Panc1 (cell line): ENCODE data around the gene SYNPO. TPM values are rescaled to one million over a fixed set of nuclear protein-coding genes. Genes with fewer than 3 reads are reported as not detected.

Experiments
- ATAC-seq: fragments of 200-7000 bp; cut with Tn5 transposase; 2 replicates; pipeline ENCODE4 v1.9.1; 2020; ENCODE audit warnings: mild to moderate bottlenecking, moderate library complexity
- BruUV-seq: library from RNA; stranded (reverse); fragments of 400-500 nt; replicated peaks from 2 replicates; lab custom pipeline; 2021; lab: Mats Ljungman, UMichigan
- CTCF ChIA-PET: fragments of 300-600 bp; sonication (Branson Sonifier 250); formaldehyde crosslinking; loops from one replicate; lab custom pipeline; 2022; ENCODE audit warnings: antibody characterized with exemption; lab: Charles Lee
- POLR2A ChIA-PET: fragments of 300-600 bp; sonication (Branson Sonifier 250); formaldehyde crosslinking; loops from one replicate; lab custom pipeline; 2022; ENCODE audit warnings: antibody characterized with exemption; lab: Charles Lee
- DNase-seq: peaks from one replicate; pipeline ENCODE4 v3.0.0-alpha.2; 2010; ENCODE audit warnings: low read depth, low spot score
- H3K27ac ChIP-seq: 2 replicates; pipeline ENCODE4 v1.5.1; 2011; ENCODE audit warnings: mild to moderate bottlenecking, low read length, inconsistent platforms
- H3K27me3 ChIP-seq: fragments of 200-500 bp; sonication (Bioruptor generic); 2 replicates; pipeline ENCODE4 v1.6.0; 2014; ENCODE audit warnings: low read length, inconsistent platforms; ENCODE audit not compliant: control insufficient read depth, insufficient read depth
- H3K36me3 ChIP-seq: fragments of 200-500 bp; sonication (Bioruptor generic); 2 replicates; pipeline ENCODE4 v1.5.1; 2014; ENCODE audit warnings: inconsistent platforms, mild to moderate bottlenecking, low read length, moderate library complexity; ENCODE audit not compliant: control insufficient read depth, insufficient read depth
- H3K4me1 ChIP-seq: 2 replicates; pipeline ENCODE4 v1.5.1; 2011; ENCODE audit warnings: inconsistent platforms, mild to moderate bottlenecking, low read length, moderate library complexity; ENCODE audit not compliant: control insufficient read depth, insufficient read depth
- H3K4me3 ChIP-seq, 2 experiments: 2 replicates each; pipeline ENCODE4 v1.5.1; 2011 to 2012; ENCODE audit warnings: low read depth in 2 of 2, low read length in 2 of 2, mild to moderate bottlenecking in 2 of 2, inconsistent platforms in 1 of 2, moderate library complexity in 1 of 2
- H3K9me3 ChIP-seq: fragments of 200-500 bp; sonication (Bioruptor generic); 2 replicates; pipeline ENCODE4 v1.5.1; 2014; ENCODE audit warnings: low read depth, mild to moderate bottlenecking, inconsistent platforms, low read length, moderate library complexity; ENCODE audit not compliant: control insufficient read depth, insufficient read depth
- POLR2AphosphoS5 ChIP-seq: IDR thresholded peaks from 2 replicates; pipeline ENCODE4 v1.6.1; 2012; ENCODE audit warnings: mild to moderate bottlenecking, low read depth, low read length, moderate library complexity
- SIN3A ChIP-seq: IDR thresholded peaks from 2 replicates; pipeline ENCODE4 v1.6.1; 2012; ENCODE audit warnings: low read depth, mild to moderate bottlenecking, low read length, moderate library complexity, borderline replicate concordance; ENCODE audit not compliant: insufficient read depth
- TCF7L2 ChIP-seq: IDR thresholded peaks from 2 replicates; pipeline ENCODE4 v1.6.1; 2011; ENCODE audit warnings: mild to moderate bottlenecking, low read depth, low read length, inconsistent platforms
- in situ Hi-C: cut with HindIII; loops from 2 replicates; pipeline ENCODE4 v1.10.0; 2016; ENCODE audit warnings: low sequenced_read_pairs, low pct_unique_long_range_greater_than_20kb
- intact Hi-C: fragments of 100-400 bp; cut with micrococcal nuclease; formaldehyde crosslinking; loops from one replicate; pipeline ENCODE4 v1.10.0; 2022; ENCODE audit not compliant: unreplicated experiment
- total RNA-seq: library from RNA; stranded (reverse); gene quantifications from one replicate; pipeline ENCODE4 v1.2.1, GENCODE V29; 2021; ENCODE audit not compliant: unreplicated experiment
- TF ChIP-seq, protein P1 (sequence below), 2 experiments: IDR thresholded peaks; 2 replicates each; pipeline ENCODE4 v1.6.1; 2011 to 2012; ENCODE audit warnings: low read depth in 2 of 2, control low read depth in 1 of 2, low read length in 1 of 2, mild to moderate bottlenecking in 1 of 2, moderate library complexity in 1 of 2; ENCODE audit not compliant: insufficient read depth in 1 of 2
- TF ChIP-seq, protein P2 (sequence below): fragments of 450-650 bp; IDR thresholded peaks from 2 replicates; pipeline ENCODE4 v1.5.1; 2017; ENCODE audit warnings: mild to moderate bottlenecking

SYNPO gene
- total RNA-seq, 1 experiment from 2014 or later: 82.8 TPM

DNA sequence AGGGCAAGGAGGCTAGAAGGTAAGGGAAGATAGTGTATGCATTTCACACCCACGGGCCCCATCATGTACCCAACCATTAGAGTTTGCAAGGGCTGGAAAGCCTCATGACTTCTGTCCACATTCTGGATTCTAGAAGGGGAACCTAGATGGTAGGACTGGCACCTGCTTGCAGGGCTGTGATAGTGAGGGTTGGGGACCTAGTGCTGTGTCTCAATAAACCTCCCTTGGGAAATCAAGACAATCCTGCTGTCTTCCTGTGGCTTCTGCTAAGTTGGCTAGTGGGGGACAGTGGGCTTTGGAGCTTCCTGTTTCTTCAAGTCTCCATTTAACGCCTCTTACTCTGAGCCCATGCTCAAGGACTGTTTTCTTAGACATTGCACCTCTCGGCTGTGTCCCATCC, 43.6 kb upstream of the SYNPO start:
- no peaks in the 10 kb centered on the region for H3K36me3 ChIP-seq
- no peaks in the 10 kb centered on the region for H3K27me3 ChIP-seq
- no peak overlapping the region for H3K4me3 ChIP-seq
- no TSS peak for BruUV-seq
- intact Hi-C loops: no loop called here
- no peaks in the 10 kb centered on the region for H3K9me3 ChIP-seq
- ChIA-PET CTCF (no interaction called here), POLR2A (no interaction called here)
- in situ Hi-C loops: no loop called here
- no peak for ATAC-seq
- no peak for TF ChIP-seq POLR2AphosphoS5
- TF ChIP-seq, protein P1, sequence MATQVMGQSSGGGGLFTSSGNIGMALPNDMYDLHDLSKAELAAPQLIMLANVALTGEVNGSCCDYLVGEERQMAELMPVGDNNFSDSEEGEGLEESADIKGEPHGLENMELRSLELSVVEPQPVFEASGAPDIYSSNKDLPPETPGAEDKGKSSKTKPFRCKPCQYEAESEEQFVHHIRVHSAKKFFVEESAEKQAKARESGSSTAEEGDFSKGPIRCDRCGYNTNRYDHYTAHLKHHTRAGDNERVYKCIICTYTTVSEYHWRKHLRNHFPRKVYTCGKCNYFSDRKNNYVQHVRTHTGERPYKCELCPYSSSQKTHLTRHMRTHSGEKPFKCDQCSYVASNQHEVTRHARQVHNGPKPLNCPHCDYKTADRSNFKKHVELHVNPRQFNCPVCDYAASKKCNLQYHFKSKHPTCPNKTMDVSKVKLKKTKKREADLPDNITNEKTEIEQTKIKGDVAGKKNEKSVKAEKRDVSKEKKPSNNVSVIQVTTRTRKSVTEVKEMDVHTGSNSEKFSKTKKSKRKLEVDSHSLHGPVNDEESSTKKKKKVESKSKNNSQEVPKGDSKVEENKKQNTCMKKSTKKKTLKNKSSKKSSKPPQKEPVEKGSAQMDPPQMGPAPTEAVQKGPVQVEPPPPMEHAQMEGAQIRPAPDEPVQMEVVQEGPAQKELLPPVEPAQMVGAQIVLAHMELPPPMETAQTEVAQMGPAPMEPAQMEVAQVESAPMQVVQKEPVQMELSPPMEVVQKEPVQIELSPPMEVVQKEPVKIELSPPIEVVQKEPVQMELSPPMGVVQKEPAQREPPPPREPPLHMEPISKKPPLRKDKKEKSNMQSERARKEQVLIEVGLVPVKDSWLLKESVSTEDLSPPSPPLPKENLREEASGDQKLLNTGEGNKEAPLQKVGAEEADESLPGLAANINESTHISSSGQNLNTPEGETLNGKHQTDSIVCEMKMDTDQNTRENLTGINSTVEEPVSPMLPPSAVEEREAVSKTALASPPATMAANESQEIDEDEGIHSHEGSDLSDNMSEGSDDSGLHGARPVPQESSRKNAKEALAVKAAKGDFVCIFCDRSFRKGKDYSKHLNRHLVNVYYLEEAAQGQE (IDR thresholded peaks at IDR 0.05; ENCODE audit: insufficient read depth in 1 of 2, low read depth in 2 of 2, low read length in 1 of 2): no peak
- no peak for TF ChIP-seq TCF7L2
- TF ChIP-seq, protein P2, sequence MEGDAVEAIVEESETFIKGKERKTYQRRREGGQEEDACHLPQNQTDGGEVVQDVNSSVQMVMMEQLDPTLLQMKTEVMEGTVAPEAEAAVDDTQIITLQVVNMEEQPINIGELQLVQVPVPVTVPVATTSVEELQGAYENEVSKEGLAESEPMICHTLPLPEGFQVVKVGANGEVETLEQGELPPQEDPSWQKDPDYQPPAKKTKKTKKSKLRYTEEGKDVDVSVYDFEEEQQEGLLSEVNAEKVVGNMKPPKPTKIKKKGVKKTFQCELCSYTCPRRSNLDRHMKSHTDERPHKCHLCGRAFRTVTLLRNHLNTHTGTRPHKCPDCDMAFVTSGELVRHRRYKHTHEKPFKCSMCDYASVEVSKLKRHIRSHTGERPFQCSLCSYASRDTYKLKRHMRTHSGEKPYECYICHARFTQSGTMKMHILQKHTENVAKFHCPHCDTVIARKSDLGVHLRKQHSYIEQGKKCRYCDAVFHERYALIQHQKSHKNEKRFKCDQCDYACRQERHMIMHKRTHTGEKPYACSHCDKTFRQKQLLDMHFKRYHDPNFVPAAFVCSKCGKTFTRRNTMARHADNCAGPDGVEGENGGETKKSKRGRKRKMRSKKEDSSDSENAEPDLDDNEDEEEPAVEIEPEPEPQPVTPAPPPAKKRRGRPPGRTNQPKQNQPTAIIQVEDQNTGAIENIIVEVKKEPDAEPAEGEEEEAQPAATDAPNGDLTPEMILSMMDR: no peak
- no peak for TF ChIP-seq SIN3A
- H3K27ac ChIP-seq: no peak overlapping the region
- no peak for DNase-seq
- peaks cover 12% of the 10 kb centered on the region for H3K4me1 ChIP-seq

DNA sequence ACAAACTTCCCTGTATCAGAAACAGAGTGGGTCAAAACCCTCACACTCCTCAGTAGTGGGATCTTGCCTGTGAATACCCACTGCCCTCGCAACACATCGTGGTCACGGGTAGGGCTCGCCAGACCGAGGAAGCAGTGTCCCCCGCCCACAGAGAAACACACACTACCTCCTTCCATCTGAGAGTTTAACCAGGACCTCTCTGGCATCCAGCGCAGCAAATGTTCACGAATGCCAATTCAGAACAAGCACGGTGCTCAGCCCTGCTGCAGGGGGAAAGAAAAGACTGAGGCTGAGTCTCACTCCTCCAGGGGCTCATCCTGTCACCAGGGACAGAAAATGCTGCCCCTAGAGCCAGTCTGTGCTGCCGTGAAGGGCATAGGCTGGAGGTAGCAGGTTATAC, 42.5 kb upstream of the SYNPO start:
- no peak for DNase-seq
- in situ Hi-C loops: no loop called here

More for the DNA sequence above, 42.5 kb upstream of the SYNPO start:
- ChIA-PET POLR2A (no interaction called here), CTCF (no interaction called here)
- intact Hi-C loops: no loop called here
- Histone ChIP-seq H3K27ac (no peak overlapping the region), H3K27me3 (no peaks in the 10 kb centered on the region), H3K9me3 (no peaks in the 10 kb centered on the region), H3K36me3 (no peaks in the 10 kb centered on the region), H3K4me3 (no peak overlapping the region), H3K4me1 (peaks cover 12% of the 10 kb centered on the region)
- TF ChIP-seq, protein P1 (IDR thresholded peaks at IDR 0.05; ENCODE audit: insufficient read depth in 1 of 2, low read depth in 2 of 2, low read length in 1 of 2): no peak
- TF ChIP-seq, protein P2: no peak
- no peak for TF ChIP-seq SIN3A
- no peak for ATAC-seq
- BruUV-seq: no TSS peak
